ENCODE measurements around the gene LTO1. TPM values are rescaled to one million over a fixed set of nuclear protein-coding genes. Genes with fewer than 3 reads are reported as not detected.

Gene LTO1
- total and polyA plus RNA-seq, 2 of the 13 experiments (the other 11 are each of a cell fraction or from before 2014, with no cell fraction given), result 11.8 to 15.0 TPM

DNA sequence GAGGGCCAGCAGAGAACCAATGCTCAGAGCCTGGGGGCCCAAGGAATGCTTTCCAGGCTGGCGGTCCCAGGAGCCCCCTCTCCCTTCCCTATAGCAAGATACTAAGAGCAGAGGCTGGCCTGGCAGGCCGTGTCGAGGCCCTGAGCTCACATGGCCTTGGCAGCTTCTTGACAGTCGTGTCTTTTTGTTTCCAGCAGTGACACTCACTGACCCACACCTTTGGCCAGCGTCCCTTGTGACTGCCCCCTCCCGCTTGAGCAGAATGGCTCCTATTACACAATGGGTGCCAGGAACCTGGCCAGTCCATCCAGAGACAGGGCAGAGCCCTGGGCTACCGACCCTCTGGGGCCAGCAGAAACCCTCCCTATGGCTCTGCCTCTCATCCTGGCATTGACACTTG lies 40.6 kb downstream of the LTO1 start (continued):
- TF ChIP-seq CEBPB (IDR thresholded peaks at IDR 0.05; ENCODE audit: borderline replicate concordance, low read depth, low read length) (peak; percentile 70), YEATS2 (CRISPR knock-in tag; IDR thresholded peaks at IDR 0.05; ENCODE audit: borderline replicate concordance) (no peak), TSC22D2 (CRISPR knock-in tag; IDR thresholded peaks at IDR 0.05; ENCODE audit: borderline replicate concordance) (no peak), GABPA (IDR thresholded peaks at IDR 0.05; ENCODE audit: low read depth, low read length) (no peak), GABPA (CRISPR knock-in tag; IDR thresholded peaks at IDR 0.05; ENCODE audit: low read depth) (no peak)
- TF ChIP-seq, protein P1, sequence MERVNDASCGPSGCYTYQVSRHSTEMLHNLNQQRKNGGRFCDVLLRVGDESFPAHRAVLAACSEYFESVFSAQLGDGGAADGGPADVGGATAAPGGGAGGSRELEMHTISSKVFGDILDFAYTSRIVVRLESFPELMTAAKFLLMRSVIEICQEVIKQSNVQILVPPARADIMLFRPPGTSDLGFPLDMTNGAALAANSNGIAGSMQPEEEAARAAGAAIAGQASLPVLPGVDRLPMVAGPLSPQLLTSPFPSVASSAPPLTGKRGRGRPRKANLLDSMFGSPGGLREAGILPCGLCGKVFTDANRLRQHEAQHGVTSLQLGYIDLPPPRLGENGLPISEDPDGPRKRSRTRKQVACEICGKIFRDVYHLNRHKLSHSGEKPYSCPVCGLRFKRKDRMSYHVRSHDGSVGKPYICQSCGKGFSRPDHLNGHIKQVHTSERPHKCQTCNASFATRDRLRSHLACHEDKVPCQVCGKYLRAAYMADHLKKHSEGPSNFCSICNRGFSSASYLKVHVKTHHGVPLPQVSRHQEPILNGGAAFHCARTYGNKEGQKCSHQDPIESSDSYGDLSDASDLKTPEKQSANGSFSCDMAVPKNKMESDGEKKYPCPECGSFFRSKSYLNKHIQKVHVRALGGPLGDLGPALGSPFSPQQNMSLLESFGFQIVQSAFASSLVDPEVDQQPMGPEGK (CRISPR knock-in tag; IDR thresholded peaks at IDR 0.05), result peak; percentile 66; the same call in 1 of the 2 replicates

DNA sequence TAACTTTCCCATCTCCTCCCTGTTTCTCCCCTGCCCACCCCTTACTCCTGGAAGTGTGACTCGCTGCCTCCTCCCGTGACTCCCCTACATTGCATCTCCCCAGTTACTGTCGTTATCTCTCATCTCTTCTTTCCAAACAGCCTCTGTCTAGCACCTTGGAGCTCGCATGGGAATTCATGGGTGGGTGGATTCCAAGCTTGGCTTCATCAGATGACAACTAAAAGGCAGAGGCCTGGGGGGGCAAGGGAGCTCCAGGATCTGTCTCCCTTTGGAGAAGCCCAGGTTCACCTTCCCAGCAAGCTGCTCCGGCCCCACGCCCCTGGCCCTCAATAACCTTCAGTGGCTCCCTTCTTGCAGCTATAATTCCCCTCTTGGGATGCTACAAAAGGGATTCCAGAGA lies 41.1 kb downstream of the LTO1 start:
- H3K9me3 ChIP-seq (ENCODE audit: low read length), result no peaks in the 10 kb centered on the region
- H4K20me1 ChIP-seq (ENCODE audit: insufficient read depth, low read length), result no peaks in the 10 kb centered on the region
- no peak overlapping the region for H3K9ac ChIP-seq (ENCODE audit: insufficient read depth, low read depth, low read length)
- ChIA-PET POLR2A (no interaction called here), CTCF (ENCODE audit: low intra/inter-chr PET ratio, low total read pairs) (no interaction called here)
- no TSS peak for BruUV-seq (replicated peaks)
- TF ChIP-seq ZNF564 (CRISPR knock-in tag; IDR thresholded peaks at IDR 0.05) (no peak), GABPB1 (CRISPR knock-in tag; IDR thresholded peaks at IDR 0.05) (no peak), ELF4 (CRISPR knock-in tag; IDR thresholded peaks at IDR 0.05; ENCODE audit: borderline replicate concordance) (no peak), TBL1XR1 (IDR thresholded peaks at IDR 0.05; ENCODE audit: borderline replicate concordance, low read length, partially characterized antibody) (no peak)
- TF ChIP-seq, protein P2, sequence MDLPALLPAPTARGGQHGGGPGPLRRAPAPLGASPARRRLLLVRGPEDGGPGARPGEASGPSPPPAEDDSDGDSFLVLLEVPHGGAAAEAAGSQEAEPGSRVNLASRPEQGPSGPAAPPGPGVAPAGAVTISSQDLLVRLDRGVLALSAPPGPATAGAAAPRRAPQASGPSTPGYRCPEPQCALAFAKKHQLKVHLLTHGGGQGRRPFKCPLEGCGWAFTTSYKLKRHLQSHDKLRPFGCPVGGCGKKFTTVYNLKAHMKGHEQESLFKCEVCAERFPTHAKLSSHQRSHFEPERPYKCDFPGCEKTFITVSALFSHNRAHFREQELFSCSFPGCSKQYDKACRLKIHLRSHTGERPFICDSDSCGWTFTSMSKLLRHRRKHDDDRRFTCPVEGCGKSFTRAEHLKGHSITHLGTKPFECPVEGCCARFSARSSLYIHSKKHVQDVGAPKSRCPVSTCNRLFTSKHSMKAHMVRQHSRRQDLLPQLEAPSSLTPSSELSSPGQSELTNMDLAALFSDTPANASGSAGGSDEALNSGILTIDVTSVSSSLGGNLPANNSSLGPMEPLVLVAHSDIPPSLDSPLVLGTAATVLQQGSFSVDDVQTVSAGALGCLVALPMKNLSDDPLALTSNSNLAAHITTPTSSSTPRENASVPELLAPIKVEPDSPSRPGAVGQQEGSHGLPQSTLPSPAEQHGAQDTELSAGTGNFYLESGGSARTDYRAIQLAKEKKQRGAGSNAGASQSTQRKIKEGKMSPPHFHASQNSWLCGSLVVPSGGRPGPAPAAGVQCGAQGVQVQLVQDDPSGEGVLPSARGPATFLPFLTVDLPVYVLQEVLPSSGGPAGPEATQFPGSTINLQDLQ (CRISPR knock-in tag; IDR thresholded peaks at IDR 0.05), result no peak
- no peak for DNase-seq (ENCODE audit: low spot score)
- H3K4me1 ChIP-seq (ENCODE audit: insufficient read depth, low read length), result peaks cover 10% of the 10 kb centered on the region
- ATAC-seq, result no peak
- no peaks in the 10 kb centered on the region for H3K79me2 ChIP-seq (ENCODE audit: insufficient read depth, low read length)
- no peak overlapping the region for H3K4me3 ChIP-seq (replicated peaks in 1 of 3; ENCODE audit: insufficient read depth in 1 of 3, low read depth in 2 of 3, low read length in 3 of 3)
- no peak overlapping the region for H2AFZ ChIP-seq (ENCODE audit: low read length)
- no peak overlapping the region for H3K4me2 ChIP-seq (ENCODE audit: low read depth, low read length)
- intact Hi-C loops (cut with micrococcal nuclease; ENCODE audit: unreplicated experiment) (no loop called here), in situ Hi-C loops (cut with HindIII; ENCODE audit: extremely low pct_ligation_motif_present, low pct_unique_long_range_greater_than_20kb) (loop anchor here (25.0 kb wide), 1 partner anchor 197 kb away; no protein-coding TSS in a partner anchor)
- no peak overlapping the region for H3K27ac ChIP-seq (ENCODE audit: extremely low read length, insufficient read depth, low read length)
- 60% methylated on average over 6 of the region's 6 CpGs for WGBS (ENCODE audit: low lambda C conversion rate)
- no peak for FAIRE-seq
- H3K27me3 ChIP-seq (ENCODE audit: control insufficient read depth in 1 of 2, insufficient read depth in 2 of 2, low read length in 2 of 2), result peaks cover 0 to 12% of the 10 kb centered on the region in 2 experiments; a peak in 3 of 5 replicates
- no peaks in the 10 kb centered on the region for H3K36me3 ChIP-seq (replicated peaks in 1 of 2; ENCODE audit: control insufficient read depth in 1 of 2, insufficient read depth in 2 of 2, low read length in 2 of 2)

Measured in HepG2 (cell line).